ENCODE measurements around the gene MFAP2. TPM values are rescaled to one million over a fixed set of nuclear protein-coding genes. Genes with fewer than 3 reads are reported as not detected.

The MFAP2 gene
- total and polyA plus RNA-seq, 2 experiments from 2014 or later, result 129 to 255 TPM

GRCh38 chr1:16998589-16998988 is 18.2 kb upstream of the MFAP2 start (continued):
- TF ChIP-seq JUNB (IDR thresholded peaks at IDR 0.05; ENCODE audit: unreplicated experiment) (no peak), REST (IDR thresholded peaks at IDR 0.05; ENCODE audit: unreplicated experiment) (no peak), STAT1 (IDR thresholded peaks at IDR 0.05; ENCODE audit: unreplicated experiment) (no peak), EZH2phosphoT487 (IDR thresholded peaks at IDR 0.05; ENCODE audit: unreplicated experiment) (no peak), ETS1 (IDR thresholded peaks at IDR 0.05) (no peak), EZH2 (IDR thresholded peaks at IDR 0.05; ENCODE audit: low read depth, unreplicated experiment) (no peak), CTCF (conservative IDR thresholded peaks at IDR 0.05; ENCODE audit: low read depth in 2 of 2) (no peak)

GRCh38 chr1:16996845-16997244 is 16.4 kb upstream of the MFAP2 start:
- no peaks in the 10 kb centered on the region for H3K4me1 ChIP-seq (ENCODE audit: insufficient read depth)
- H3K27ac ChIP-seq (ENCODE audit: low read depth), result no peak overlapping the region
- Mint-ChIP-seq H3K27ac (no peak overlapping the region), H3K9me3 (no peaks in the 10 kb centered on the region), H3K27me3 (ENCODE audit: insufficient read depth, low read depth, poor library complexity) (peaks cover 7% of the 10 kb centered on the region), H3K4me3 (no peak overlapping the region), H3K4me1 (no peaks in the 10 kb centered on the region), H3K36me3 (ENCODE audit: low read depth) (peaks cover 24% of the 10 kb centered on the region)
- H2AFZ ChIP-seq, result no peak overlapping the region
- no peaks in the 10 kb centered on the region; the same call in 1 of the 2 replicates for H4K20me1 ChIP-seq (replicated peaks; ENCODE audit: insufficient read depth)
- H3K79me2 ChIP-seq (replicated peaks; ENCODE audit: insufficient read depth), result no peaks in the 10 kb centered on the region
- no peaks in the 10 kb centered on the region for H3K9me2 ChIP-seq (ENCODE audit: insufficient read depth)
- no peak for ATAC-seq
- no peaks in the 10 kb centered on the region; the same call in 1 of the 2 replicates for H3K36me3 ChIP-seq (ENCODE audit: insufficient read depth)
- no peaks in the 10 kb centered on the region for H3K27me3 ChIP-seq (ENCODE audit: insufficient read depth)
- H3K4me2 ChIP-seq, result no peak overlapping the region
- no peak overlapping the region for H3K4me3 ChIP-seq
- no peak for DNase-seq (ENCODE audit: low spot score)
- no peaks in the 10 kb centered on the region for H3F3A ChIP-seq (replicated peaks; ENCODE audit: low read depth)
- TF ChIP-seq ZNF462 (CRISPR knock-in tag; IDR thresholded peaks at IDR 0.05) (no peak), POLR2AphosphoS5 (IDR thresholded peaks at IDR 0.05; ENCODE audit: low read depth) (no peak), STAT1 (IDR thresholded peaks at IDR 0.05; ENCODE audit: unreplicated experiment) (no peak), ETS1 (IDR thresholded peaks at IDR 0.05) (no peak), EZH2phosphoT487 (IDR thresholded peaks at IDR 0.05; ENCODE audit: unreplicated experiment) (no peak), EZH2 (IDR thresholded peaks at IDR 0.05; ENCODE audit: low read depth, unreplicated experiment) (no peak)
